HepG2 (cell line): ENCODE measurements around the gene RPL18.

Experiments used
- CEBPB ChIP-seq: IDR thresholded peaks from 2 replicates; pipeline ENCODE4 v1.6.1; 2011; ENCODE audit warnings: low read depth, low read length, improper control_type of control experiment, borderline replicate concordance
- CTCF ChIP-seq: sonication (generic); formaldehyde crosslinking; IDR thresholded peaks from 2 replicates; pipeline ENCODE4 v1.5.0; 2020; ENCODE audit warnings: mild to moderate bottlenecking, missing genetic modification reagents, moderate library complexity
- ELF1 ChIP-seq: sonication (generic); formaldehyde crosslinking; IDR thresholded peaks from 2 replicates; pipeline ENCODE4 v1.4.0; 2020; ENCODE audit warnings: missing genetic modification reagents
- ERF ChIP-seq: IDR thresholded peaks from 2 replicates; pipeline ENCODE4 v1.6.1; 2018; ENCODE audit warnings: missing biosample characterization, missing genetic modification reagents
- EZH2 ChIP-seq: conservative IDR thresholded peaks from 2 replicates; pipeline ENCODE4 v1.6.1; 2012; ENCODE audit warnings: mild to moderate bottlenecking, low read depth, low read length, moderate library complexity
- FOXO1 ChIP-seq: sonication (generic); formaldehyde crosslinking; IDR thresholded peaks from 2 replicates; pipeline ENCODE4 v1.4.0; 2020; ENCODE audit warnings: missing genetic modification reagents
- MTA3 ChIP-seq: sonication (generic); formaldehyde crosslinking; IDR thresholded peaks from 2 replicates; pipeline ENCODE4 v1.4.0; 2020; ENCODE audit warnings: missing genetic modification reagents
- NCOA2 ChIP-seq: sonication (generic); formaldehyde crosslinking; IDR thresholded peaks from 2 replicates; pipeline ENCODE4 v1.8.0; 2022; ENCODE audit warnings: inconsistent platforms
- NR2F6 ChIP-seq, 2 experiments: IDR thresholded peaks; 2 replicates each; pipeline ENCODE4 v1.6.1; 2016; ENCODE audit warnings: antibody characterized with exemption in 1 of 2, mild to moderate bottlenecking in 1 of 2
- RBFOX2 ChIP-seq: fragments of 200-400 bp; formaldehyde crosslinking; IDR thresholded peaks from 2 replicates; pipeline ENCODE4 v1.6.1; 2017; ENCODE audit warnings: low read depth, mild to moderate bottlenecking, low read length
- SP2 ChIP-seq: sonication (generic); formaldehyde crosslinking; IDR thresholded peaks from 2 replicates; pipeline ENCODE4 v1.5.1; 2020; ENCODE audit warnings: mild to moderate bottlenecking, missing genetic modification reagents
- ZNF441 ChIP-seq: sonication (generic); formaldehyde crosslinking; IDR thresholded peaks from 2 replicates; pipeline ENCODE4 v1.7.0; 2021; ENCODE audit warnings: missing genetic modification reagents, borderline replicate concordance
- TF ChIP-seq, protein P1 (sequence below): sonication (generic); formaldehyde crosslinking; IDR thresholded peaks from 2 replicates; pipeline ENCODE4 v1.8.1; 2022; ENCODE audit warnings: mild to moderate bottlenecking, missing genetic modification reagents

- TF ChIP-seq EZH2 (no peak), NR2F6 (IDR thresholded peaks at IDR 0.05) (no peak), NR2F6 (CRISPR knock-in tag; IDR thresholded peaks at IDR 0.05) (no peak), FOXO1 (CRISPR knock-in tag) (no peak), NCOA2 (CRISPR knock-in tag) (no peak), ERF (no peak), MTA3 (CRISPR knock-in tag) (no peak), RBFOX2 (no peak), CTCF (CRISPR knock-in tag) (no peak), ELF1 (CRISPR knock-in tag) (no peak), CEBPB (no peak), SP2 (CRISPR knock-in tag) (no peak), ZNF441 (CRISPR knock-in tag) (no peak)
- TF ChIP-seq, protein P1, sequence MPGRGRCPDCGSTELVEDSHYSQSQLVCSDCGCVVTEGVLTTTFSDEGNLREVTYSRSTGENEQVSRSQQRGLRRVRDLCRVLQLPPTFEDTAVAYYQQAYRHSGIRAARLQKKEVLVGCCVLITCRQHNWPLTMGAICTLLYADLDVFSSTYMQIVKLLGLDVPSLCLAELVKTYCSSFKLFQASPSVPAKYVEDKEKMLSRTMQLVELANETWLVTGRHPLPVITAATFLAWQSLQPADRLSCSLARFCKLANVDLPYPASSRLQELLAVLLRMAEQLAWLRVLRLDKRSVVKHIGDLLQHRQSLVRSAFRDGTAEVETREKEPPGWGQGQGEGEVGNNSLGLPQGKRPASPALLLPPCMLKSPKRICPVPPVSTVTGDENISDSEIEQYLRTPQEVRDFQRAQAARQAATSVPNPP (CRISPR knock-in tag), result no peak
Measured at GRCh38 chr19:48631225-48631624, 12.2 kb upstream of the RPL18 start.
